C1 segment of cervical spinal cord (tissue), 14 donors: Measurements from ENCODE around the gene MYH7.
"Not testable (repeated sequence)": the region's sequence is repeated elsewhere in the genome, so short reads cannot be mapped to it uniquely, and the experiment has no call there.

Experiments
- DNase-seq, 14 donors: peaks; one replicate each; lab custom pipeline; 2025; lab: John Stamatoyannopoulos, UW

The MYH7 gene

GRCh38 chr14:23435543-23436326, at the start of gene MYH7:
Gene MYH7 (minus strand): TSS chr14:23435660. CDS start chr14:23433732, 1,928 bp downstream.
- peak in 1 of 14 donors; percentile 21 for DNase-seq

GRCh38 chr14:23483236-23483854, 47.9 kb upstream of the MYH7 start:
- DNase-seq, result peak in 12 of 14 donors; percentile 2 to 87 (median 54)

- DNase-seq, result no peak
Measured at GRCh38 chr14:23482823-23483148, 47.3 kb upstream of the MYH7 start.

GRCh38 chr14:23481979-23482822, 46.7 kb upstream of the MYH7 start:
- DNase-seq, result peak in 1 of 14 donors; percentile 54

GRCh38 chr14:23481362-23481970, 46.0 kb upstream of the MYH7 start:
- DNase-seq, result no peak

- peak in 3 of 14 donors; percentile 22 to 35 (median 30) for DNase-seq
Measured at GRCh38 chr14:23478109-23478759, 42.8 kb upstream of the MYH7 start.

- DNase-seq, result no peak
Measured at GRCh38 chr14:23470947-23471346, 35.5 kb upstream of the MYH7 start.

- DNase-seq, result no peak
Measured at GRCh38 chr14:23469906-23470403, 34.5 kb upstream of the MYH7 start.

- peak; percentile 59 to 100 (median 94) for DNase-seq
Measured at GRCh38 chr14:23469127-23469905, 33.9 kb upstream of the MYH7 start, which contains the start of gene NGDN. Gene NGDN (plus strand): TSS chr14:23469703. CDS start chr14:23469716, 13 bp downstream.

GRCh38 chr14:23468704-23469126, 33.3 kb upstream of the MYH7 start:
- no peak for DNase-seq

- DNase-seq, result no peak
Measured at GRCh38 chr14:23465261-23465660, 29.8 kb upstream of the MYH7 start.

GRCh38 chr14:23464700-23465099, 29.2 kb upstream of the MYH7 start:
- no peak for DNase-seq

- no peak for DNase-seq
Measured at GRCh38 chr14:23460960-23461359, 25.5 kb upstream of the MYH7 start.

- no peak for DNase-seq
Measured at GRCh38 chr14:23457587-23458445, 22.4 kb upstream of the MYH7 start.

- not testable (repeated sequence) for DNase-seq
Measured at GRCh38 chr14:23456883-23457586, 21.6 kb upstream of the MYH7 start.

GRCh38 chr14:23454445-23454856, 19.0 kb upstream of the MYH7 start:
- DNase-seq, result no peak

- no peak for DNase-seq
Measured at GRCh38 chr14:23452237-23452636, 16.8 kb upstream of the MYH7 start.

GRCh38 chr14:23450379-23450778, 14.9 kb upstream of the MYH7 start:
- no peak for DNase-seq
